LNCAP (cell line): ENCODE measurements around the gene ZBTB20.

Experiments
- TF ChIP-seq, protein P1 (sequence below): fragments of 450-650 bp; IDR thresholded peaks from 2 replicates; pipeline ENCODE4 v1.5.1; 2017; ENCODE audit warnings: mild to moderate bottlenecking

ZBTB20 gene

DNA sequence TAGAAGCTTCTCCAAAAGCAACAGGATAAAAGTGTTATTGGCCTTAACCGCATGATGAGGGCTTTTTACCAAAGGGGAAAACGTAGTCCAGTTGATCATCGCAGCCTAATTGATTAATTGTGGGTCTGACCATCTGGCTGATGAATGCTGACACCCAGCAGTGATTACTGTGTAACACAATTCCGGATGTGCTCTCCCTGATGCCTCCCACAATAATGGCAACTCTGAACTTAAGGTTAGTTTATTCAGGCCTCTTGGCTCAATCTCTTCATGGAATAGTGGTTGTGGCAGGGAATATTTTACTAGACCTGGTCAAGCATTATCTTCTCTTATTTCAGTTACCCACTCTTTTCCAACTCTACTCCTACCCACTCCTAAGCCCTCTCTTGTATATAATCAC, 520.3 kb downstream of the ZBTB20 start:
- TF ChIP-seq, protein P1, sequence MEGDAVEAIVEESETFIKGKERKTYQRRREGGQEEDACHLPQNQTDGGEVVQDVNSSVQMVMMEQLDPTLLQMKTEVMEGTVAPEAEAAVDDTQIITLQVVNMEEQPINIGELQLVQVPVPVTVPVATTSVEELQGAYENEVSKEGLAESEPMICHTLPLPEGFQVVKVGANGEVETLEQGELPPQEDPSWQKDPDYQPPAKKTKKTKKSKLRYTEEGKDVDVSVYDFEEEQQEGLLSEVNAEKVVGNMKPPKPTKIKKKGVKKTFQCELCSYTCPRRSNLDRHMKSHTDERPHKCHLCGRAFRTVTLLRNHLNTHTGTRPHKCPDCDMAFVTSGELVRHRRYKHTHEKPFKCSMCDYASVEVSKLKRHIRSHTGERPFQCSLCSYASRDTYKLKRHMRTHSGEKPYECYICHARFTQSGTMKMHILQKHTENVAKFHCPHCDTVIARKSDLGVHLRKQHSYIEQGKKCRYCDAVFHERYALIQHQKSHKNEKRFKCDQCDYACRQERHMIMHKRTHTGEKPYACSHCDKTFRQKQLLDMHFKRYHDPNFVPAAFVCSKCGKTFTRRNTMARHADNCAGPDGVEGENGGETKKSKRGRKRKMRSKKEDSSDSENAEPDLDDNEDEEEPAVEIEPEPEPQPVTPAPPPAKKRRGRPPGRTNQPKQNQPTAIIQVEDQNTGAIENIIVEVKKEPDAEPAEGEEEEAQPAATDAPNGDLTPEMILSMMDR, result no peak

DNA sequence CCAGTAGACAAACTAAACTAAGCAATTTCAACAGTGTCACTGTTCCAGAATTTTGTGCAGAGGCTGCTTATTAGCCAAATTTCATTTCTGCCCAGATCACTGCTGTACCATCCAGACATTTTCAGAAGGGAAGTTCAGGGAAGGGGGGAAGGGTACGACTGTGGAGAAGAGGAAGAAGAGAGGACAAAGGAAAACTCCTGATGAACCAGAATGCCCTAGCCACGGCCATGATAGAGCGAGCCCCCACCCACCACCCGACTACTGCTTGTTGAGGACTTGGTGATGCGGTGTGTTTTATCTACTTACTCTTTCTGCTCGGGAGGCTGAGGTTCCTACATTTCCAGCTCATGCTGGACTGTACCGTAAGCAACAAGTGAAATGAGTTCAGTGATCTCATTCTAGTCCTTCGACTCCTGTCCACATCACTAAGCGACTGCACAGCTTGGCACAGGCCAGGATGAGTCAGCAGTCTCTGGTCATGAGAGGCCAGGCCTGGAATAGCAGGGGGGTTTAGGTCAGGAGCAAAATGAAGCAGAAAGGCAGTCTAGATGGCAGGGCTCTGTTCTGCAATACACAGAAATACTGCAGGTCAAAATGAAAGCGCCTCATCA, 522.4 kb downstream of the ZBTB20 start:
- TF ChIP-seq, protein P1, result no peak

DNA sequence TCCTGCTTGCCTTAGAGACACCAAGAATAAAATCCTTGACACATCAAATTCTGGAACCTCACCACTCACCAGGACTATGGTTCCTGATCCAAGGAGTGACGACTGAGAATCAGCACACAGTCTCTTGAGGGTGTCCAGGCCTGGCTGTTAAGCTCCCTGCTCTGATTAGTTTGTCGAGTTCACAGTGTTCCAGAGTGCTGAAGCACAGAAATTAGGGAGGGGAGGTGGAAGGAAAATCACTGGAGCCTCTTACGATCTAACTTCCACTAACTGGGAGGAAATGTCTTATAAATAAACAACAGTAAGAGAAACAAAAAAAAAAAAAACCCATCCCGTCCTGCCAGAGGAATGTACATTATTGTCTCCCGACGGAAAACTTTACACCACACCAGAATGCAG, 523.0 kb downstream of the ZBTB20 start:
- TF ChIP-seq, protein P1, result no peak

DNA sequence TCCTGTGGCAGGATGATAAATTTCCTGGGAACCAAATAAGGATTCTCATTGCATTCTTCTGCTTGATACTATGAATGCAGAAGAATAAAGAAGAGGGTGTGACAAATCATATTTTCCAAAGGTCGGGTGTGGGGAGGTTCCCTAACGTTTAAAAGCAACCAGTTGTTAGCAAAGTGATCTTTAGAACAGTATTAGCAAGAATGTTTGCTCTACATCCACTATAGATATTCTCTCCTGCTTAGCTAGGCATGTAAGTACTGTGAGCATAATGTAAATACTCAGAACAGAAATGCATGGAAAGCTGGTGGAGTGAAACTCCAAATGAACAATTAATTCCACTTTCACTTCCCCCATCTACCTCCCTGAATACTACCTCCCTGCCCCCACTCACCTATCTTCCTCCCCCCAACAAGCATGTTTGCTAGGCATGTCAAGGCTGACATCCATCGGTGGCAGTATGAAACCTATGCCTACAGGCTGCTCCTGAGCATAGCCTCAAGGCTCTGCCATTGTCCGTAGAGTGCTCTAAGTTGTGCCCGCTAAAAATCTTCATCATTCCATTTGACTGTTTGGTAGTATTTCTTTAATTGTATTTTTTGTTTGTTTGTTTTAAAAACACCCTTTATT, 523.6 kb downstream of the ZBTB20 start:
- TF ChIP-seq, protein P1, result no peak

DNA sequence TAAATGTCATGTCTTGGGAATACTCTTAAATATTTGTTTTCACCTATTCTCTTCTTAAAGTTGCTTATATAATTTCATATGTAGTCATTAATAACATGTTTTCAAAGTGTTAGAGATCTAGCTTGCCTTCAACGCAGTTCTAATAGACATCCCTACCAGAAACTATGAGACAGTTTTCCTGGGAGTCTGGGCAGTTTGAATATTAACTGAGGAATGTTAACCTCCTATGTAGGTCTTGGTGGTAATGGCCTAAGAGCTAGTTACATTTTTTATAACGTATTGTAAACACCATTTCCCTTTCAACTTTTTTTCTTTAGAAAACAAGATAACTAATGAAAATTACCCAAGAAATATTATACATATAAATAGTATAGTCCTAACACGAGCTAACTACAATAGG, 525.1 kb downstream of the ZBTB20 start:
- TF ChIP-seq, protein P1, result no peak

DNA sequence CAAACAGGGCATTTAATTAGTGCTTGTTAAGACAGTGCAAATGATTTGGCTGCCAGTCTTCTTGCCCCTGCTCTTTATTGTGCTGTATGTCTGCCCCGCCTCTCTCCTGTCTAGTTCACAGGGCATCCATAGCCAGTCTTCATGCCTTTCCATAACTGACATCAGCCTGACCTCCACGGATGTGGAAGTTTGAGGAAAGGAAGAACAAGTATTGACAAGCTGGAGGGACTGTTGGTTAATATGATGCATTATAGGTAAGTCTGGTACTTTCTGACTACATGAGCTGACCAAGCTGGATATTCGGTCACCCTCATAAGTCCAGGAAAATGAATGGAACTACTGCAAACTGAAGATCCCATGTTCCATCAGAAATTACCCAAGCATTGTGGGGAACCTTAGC, 527.3 kb downstream of the ZBTB20 start:
- TF ChIP-seq, protein P1, result no peak

DNA sequence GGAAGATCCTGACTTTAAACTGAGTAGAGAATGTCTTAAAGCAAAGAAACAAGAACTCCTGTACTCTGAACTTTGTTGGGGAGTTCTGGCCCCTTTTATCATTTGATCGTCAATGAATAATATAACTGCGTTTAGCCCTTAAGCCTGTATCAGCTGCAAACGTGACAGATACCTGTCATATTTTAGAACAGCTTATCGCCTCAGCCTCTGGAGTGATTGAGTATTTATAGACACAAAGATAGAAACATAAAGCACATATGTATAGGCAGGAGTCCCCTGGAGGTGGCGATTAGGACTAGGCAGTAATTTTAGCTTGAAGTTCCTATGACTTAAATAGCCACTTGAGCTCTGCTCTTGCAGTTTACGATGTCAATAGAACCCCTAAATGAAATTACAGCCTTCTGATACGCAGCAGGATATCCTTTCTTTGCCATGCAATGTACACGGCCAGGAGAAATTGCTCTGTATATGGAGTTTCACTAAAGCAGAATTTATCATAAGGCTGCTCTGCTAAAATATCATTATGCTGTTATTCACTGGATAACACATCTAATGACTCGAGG, 531.5 kb downstream of the ZBTB20 start:
- TF ChIP-seq, protein P1, result no peak
